PFSK-1 (cell line): ENCODE measurements around the gene UBE2E3.

Source experiments
- FOXP2 ChIP-seq: optimal IDR thresholded peaks from 2 replicates; pipeline ENCODE3; 2011; ENCODE audit warnings: borderline replicate concordance, control low read depth, inconsistent platforms; ENCODE audit not compliant: insufficient read depth; ENCODE audit errors: extremely low read length, extremely low read depth
- POLR2AphosphoS5 ChIP-seq: IDR thresholded peaks from 2 replicates; pipeline ENCODE4 v1.6.1; 2012; ENCODE audit warnings: low read depth, mild to moderate bottlenecking, control low read depth, low read length, moderate library complexity
- REST ChIP-seq, 2 experiments: IDR thresholded peaks; 2 replicates each; pipeline versions ENCODE4 v1.6.1 to v1.8.0; 2011 to 2012; ENCODE audit warnings: low read depth in 2 of 2, low read length in 2 of 2, control low read depth in 1 of 2, inconsistent platforms in 1 of 2, mild to moderate bottlenecking in 1 of 2, moderate library complexity in 1 of 2; ENCODE audit not compliant: insufficient read depth in 1 of 2
- SIN3A ChIP-seq: IDR thresholded peaks from 2 replicates; pipeline ENCODE4 v1.6.1; 2012; ENCODE audit warnings: mild to moderate bottlenecking, low read length, moderate library complexity, borderline replicate concordance; ENCODE audit not compliant: insufficient read depth
- TAF1 ChIP-seq: IDR thresholded peaks from 2 replicates; pipeline ENCODE4 v1.6.1; 2012; ENCODE audit warnings: low read length, control low read depth, borderline replicate concordance; ENCODE audit not compliant: insufficient read depth

The UBE2E3 gene

GRCh38 chr2:180953550-180953949 lies 26.9 kb upstream of the UBE2E3 start:
- TF ChIP-seq SIN3A (no peak), POLR2AphosphoS5 (no peak), FOXP2 (no peak), TAF1 (no peak), REST (IDR thresholded peaks at IDR 0.05; ENCODE audit: insufficient read depth in 1 of 2, low read depth in 2 of 2, low read length in 2 of 2) (no peak)

GRCh38 chr2:180955101-180955500 lies 25.3 kb upstream of the UBE2E3 start:
- TF ChIP-seq POLR2AphosphoS5 (no peak), REST (IDR thresholded peaks at IDR 0.05; ENCODE audit: insufficient read depth in 1 of 2, low read depth in 2 of 2, low read length in 2 of 2) (no peak), SIN3A (no peak), FOXP2 (no peak)

- TF ChIP-seq REST (IDR thresholded peaks at IDR 0.05; ENCODE audit: insufficient read depth in 1 of 2, low read depth in 2 of 2, low read length in 2 of 2) (no peak), TAF1 (no peak), FOXP2 (no peak), POLR2AphosphoS5 (no peak), SIN3A (no peak)
Measured at GRCh38 chr2:180959787-180960186, 20.6 kb upstream of the UBE2E3 start.

- TF ChIP-seq POLR2AphosphoS5 (no peak), FOXP2 (no peak), SIN3A (no peak), REST (IDR thresholded peaks at IDR 0.05; ENCODE audit: insufficient read depth in 1 of 2, low read depth in 2 of 2, low read length in 2 of 2) (no peak), TAF1 (no peak)
Measured at GRCh38 chr2:180960982-180961381, 19.4 kb upstream of the UBE2E3 start.

GRCh38 chr2:180962727-180963314 lies 17.6 kb upstream of the UBE2E3 start:
- TF ChIP-seq POLR2AphosphoS5 = no peak
